GM12878 (cell line): ENCODE results near the gene ZNF22. TPM values are rescaled to one million over a fixed set of nuclear protein-coding genes. Genes with fewer than 3 reads are reported as not detected.

Experiments
- ATAC-seq: fragments of 200-7000 bp; cut with Tn5 transposase; 3 replicates; pipeline ENCODE4 v1.9.1; 2020; ENCODE audit warnings: mild to moderate bottlenecking, moderate library complexity
- BruUV-seq: library from RNA; stranded (reverse); fragments of 400-500 nt; replicated peaks from 2 replicates; lab custom pipeline; 2021; lab: Mats Ljungman, UMichigan
- CTCF ChIA-PET: fragments of 300-600 bp; sonication (Branson Sonifier 250); formaldehyde crosslinking; extraction: SDS; loops from one replicate; lab custom pipeline; 2021; ENCODE audit warnings: inconsistent platforms; lab: Yijun Ruan, JAX
- POLR2A ChIA-PET: fragments of 350-600 bp; formaldehyde crosslinking; extraction: SDS; loops from one replicate; lab custom pipeline; 2021; ENCODE audit warnings: inconsistent platforms; lab: Charles Lee
- RAD21 ChIA-PET: fragments of 300-600 bp; sonication (Branson Sonifier 250); formaldehyde crosslinking; loops from one replicate; lab custom pipeline; 2023; ENCODE audit warnings: antibody characterized with exemption; ENCODE audit not compliant: unreplicated experiment; lab: Charles Lee
- SMC1A ChIA-PET: fragments of 300-600 bp; sonication (Branson Sonifier 250); formaldehyde crosslinking; loops from one replicate; lab custom pipeline; 2023; ENCODE audit not compliant: unreplicated experiment, uncharacterized antibody; lab: Charles Lee
- DNase-seq: peaks from one replicate; pipeline ENCODE4 v3.0.0-alpha.2; 2011; ENCODE audit warnings: low read depth, low spot score
- FAIRE-seq: peaks from 3 replicates; lab custom pipeline; 2011; peaks lifted over from hg19 to GRCh38; lab: Jason Lieb, UNC
- H2AFZ ChIP-seq: 2 replicates; pipeline ENCODE4 v1.6.0; 2011; ENCODE audit warnings: low read depth, low read length, control low read depth; ENCODE audit not compliant: control insufficient read depth
- H3K27ac ChIP-seq: 2 replicates; pipeline ENCODE4 v1.5.1; 2011; ENCODE audit warnings: control low read depth; ENCODE audit not compliant: control insufficient read depth, insufficient read depth
- H3K27me3 ChIP-seq, 2 experiments: replicated peaks in 1 of 2; 2 replicates each; pipeline versions ENCODE4 v1.6.0 to v1.6.1; 2011; ENCODE audit warnings: low read length in 1 of 2; ENCODE audit not compliant: control insufficient read depth in 2 of 2, insufficient read depth in 2 of 2
- H3K36me3 ChIP-seq, 2 experiments: 2 replicates each; pipeline ENCODE4 v1.5.1; 2011; ENCODE audit warnings: low read length in 1 of 2; ENCODE audit not compliant: control insufficient read depth in 2 of 2, insufficient read depth in 2 of 2
- H3K4me1 ChIP-seq: 2 replicates; pipeline ENCODE4 v1.6.1; 2011; ENCODE audit warnings: mild to moderate bottlenecking, low read length, moderate library complexity, mixed read lengths; ENCODE audit not compliant: control insufficient read depth, insufficient read depth
- H3K4me2 ChIP-seq: 2 replicates; pipeline ENCODE4 v1.6.0; 2011; ENCODE audit warnings: control low read depth; ENCODE audit not compliant: control insufficient read depth, insufficient read depth
- H3K4me3 ChIP-seq: fragments of 200-600 bp; sonication (generic); 2 replicates; pipeline ENCODE4 v1.5.1; 2016
- H3K79me2 ChIP-seq: 2 replicates; pipeline ENCODE4 v1.6.0; 2011; ENCODE audit warnings: low read length; ENCODE audit not compliant: control insufficient read depth, insufficient read depth
- H3K9ac ChIP-seq: 2 replicates; pipeline ENCODE4 v1.8.0; 2011; ENCODE audit warnings: low read length, control low read depth, mixed read lengths; ENCODE audit not compliant: control insufficient read depth, insufficient read depth
- H3K9me3 ChIP-seq: replicated peaks from 3 replicates; pipeline ENCODE4 v1.5.1; 2011; ENCODE audit warnings: mild to moderate bottlenecking, low read length; ENCODE audit not compliant: control insufficient read depth, insufficient read depth
- H4K20me1 ChIP-seq: 2 replicates; pipeline ENCODE4 v1.6.0; 2011; ENCODE audit not compliant: control insufficient read depth, insufficient read depth
- POLR2A ChIP-seq: IDR thresholded peaks from 2 replicates; pipeline ENCODE4 v1.6.1; 2011; ENCODE audit warnings: low read depth, mild to moderate bottlenecking, low read length
- POU2F2 ChIP-seq: IDR thresholded peaks from 3 replicates; pipeline ENCODE4 v1.6.1; 2011; ENCODE audit warnings: low read depth, mild to moderate bottlenecking, low read length, borderline replicate concordance
- RCOR1 ChIP-seq: conservative IDR thresholded peaks from 2 replicates; pipeline ENCODE4 v1.6.1; 2012; ENCODE audit warnings: low read depth, low read length, improper control_type of control experiment
- WGBS: methylation state at CpG from one replicate; pipeline ENCODE4 v1.1.6; 2016; ENCODE audit warnings: low lambda C conversion rate; ENCODE audit not compliant: insufficient replicate concordance, insufficient coverage; ENCODE audit errors: missing lambda C conversion rate; 5-methylcytosine and 5-hydroxymethylcytosine counted together
- in situ Hi-C: fragments of 300-500 bp; cut with MboI; formaldehyde crosslinking; loops from 9 replicates; pipeline ENCODE4 v1.14.3; 2018; ENCODE audit warnings: mixed read lengths
- intact Hi-C: fragments of 100-400 bp; cut with micrococcal nuclease; formaldehyde crosslinking; loops from one replicate; pipeline ENCODE4 v1.14.2; 2022; ENCODE audit not compliant: unreplicated experiment
- polyA plus RNA-seq, 11 experiments: library from polyadenylated mRNA; depleted of rRNA in 4 of 11; unstranded in 6 of 11; stranded (reverse) in 5 of 11; fragments of >200 nt; fragmentation: Nextera tagmentation in 4 of 11; fragmentation: Illumina TruSeq in 1 of 11; extraction: Ambion mirVana in 4 of 11; extraction: Trizol in 1 of 11; gene quantifications; 1 replicate in 1 of 11; 2 replicates in 10 of 11; pipeline versions ENCODE4 v1.2.1 to v1.2.3, GENCODE V29; 2011 to 2016; ENCODE audit warnings: inconsistent platforms in 2 of 11, missing spikeins in 2 of 11, low read depth in 1 of 11
- total RNA-seq, 4 experiments: library from RNA; depleted of rRNA in 3 of 4; stranded (reverse); fragments of >200 nt in 3 of 4; fragmentation: Illumina TruSeq in 1 of 4; extraction: Trizol in 1 of 4; gene quantifications; 2 replicates each; pipeline versions ENCODE4 v1.2.1 to v1.2.3, GENCODE V29; 2013 to 2021

Gene ZNF22
- total and polyA plus RNA-seq, 10 of the 15 experiments (the other 5 are each of a cell fraction or from before 2014, with no cell fraction given): 31.1 to 74.4 (median 43.8) TPM

DNA sequence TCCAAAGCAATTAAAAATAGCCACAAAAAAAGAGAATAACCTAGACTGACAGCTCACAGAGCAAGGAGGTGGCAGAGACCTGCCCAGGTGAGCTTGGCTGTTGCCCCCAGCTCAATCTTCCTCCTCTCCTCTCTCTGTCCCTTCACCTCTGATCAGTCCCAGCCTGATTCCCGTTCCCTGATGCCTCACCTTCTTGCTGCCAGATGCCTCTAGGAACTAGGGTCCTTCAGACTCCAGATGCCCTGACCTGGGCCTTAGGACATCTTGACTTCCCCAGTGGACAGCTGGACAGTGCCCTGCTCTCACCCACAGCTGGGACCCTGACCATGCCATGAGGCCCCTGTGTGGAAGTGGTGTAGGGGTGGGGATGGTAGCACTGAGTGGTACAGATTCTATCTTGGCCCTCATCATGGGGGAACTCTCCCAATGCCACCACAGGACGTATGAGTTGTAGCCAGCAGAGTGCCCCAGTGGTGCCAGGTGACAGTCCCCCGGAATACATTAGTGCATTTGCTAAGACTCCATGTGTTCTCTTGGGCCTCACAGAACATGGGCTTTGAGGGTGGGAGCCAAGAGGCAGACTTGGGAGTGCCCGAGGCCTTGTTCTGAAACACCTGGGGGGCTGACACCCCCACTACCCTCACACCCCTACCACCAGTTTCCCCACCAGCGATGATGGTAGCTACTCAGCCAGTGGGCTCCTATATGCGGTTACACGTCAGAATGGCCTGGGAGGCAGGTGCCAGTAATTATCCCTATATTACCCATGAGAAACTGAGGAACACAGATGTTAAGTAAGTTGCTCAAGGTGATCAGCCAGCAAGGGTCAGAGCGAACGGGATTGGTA is 24.1 kb upstream of the ZNF22 start:
- 90% methylated on average over 9 of the region's 9 CpGs for WGBS
- in situ Hi-C loops: loop anchor here (5.0 kb wide), 1 partner anchor 44 kb away; no protein-coding TSS in a partner anchor
- ATAC-seq: no peak

More for the DNA sequence above, 24.1 kb upstream of the ZNF22 start:
- Histone ChIP-seq H3K9ac (0 out of 2 replicates have a peak overlapping the region, but pooled peaks have one; percentile 41), H3K27me3 (no peaks in the 10 kb centered on the region), H3K4me3 (peak overlapping the region; percentile 61; the same call in 1 of the 2 replicates), H3K79me2 (peaks cover 11% of the 10 kb centered on the region), H3K27ac (peak overlapping the region; percentile 56; the same call in 1 of the 2 replicates), H3K4me1 (peaks cover 67% of the 10 kb centered on the region), H3K9me3 (no peaks in the 10 kb centered on the region), H2AFZ (no peak overlapping the region)
- intact Hi-C loops: no loop called here
- TSS peak; percentile 22 for BruUV-seq
- ChIA-PET CTCF (interaction anchor here (0.9 to 10.1 kb wide), 9 partner anchors 10 to 80 kb away, joined by 3 to 181 read pairs (median 9); no protein-coding TSS in a partner anchor), POLR2A (interaction anchor here (0.8 to 7.4 kb wide), 6 partner anchors 11 to 44 kb away, joined by 3 to 110 read pairs (median 8); partner anchors contain the start of gene RASSF4), SMC1A (interaction anchor here (0.8 to 5.2 kb wide), 10 partner anchors 10 to 44 kb away, joined by 3 to 40 read pairs (median 7); no protein-coding TSS in a partner anchor)
- no peak for DNase-seq
- TF ChIP-seq POLR2A: peak; percentile 30; the same call in 1 of the 2 replicates
- no peak for TF ChIP-seq RCOR1
- peak; percentile 40; the same call in 1 of the 3 replicates for TF ChIP-seq POU2F2
- TF ChIP-seq, all 136 proteins: peak for 2
- Histone ChIP-seq H4K20me1 (no peaks in the 10 kb centered on the region), H3K4me2 (peak overlapping the region; percentile 57), H3K36me3 (0 out of 4 replicates have a peak, but pooled peaks cover 0 to under 1% of the 10 kb centered on the region in 2 experiments)
- RAD21 ChIA-PET: interaction anchor here (1.2 to 7.7 kb wide), 6 partner anchors 11 to 43 kb away, joined by 4 to 124 read pairs (median 12); partner anchors contain the start of gene RASSF4
- no peak for FAIRE-seq
